Activated naive CD4-positive, alpha-beta T cell (primary cell): Measurements from ENCODE around the gene XPC.

ENCODE experiments used
- DNase-seq, 4 experiments: peaks; one replicate each; lab custom pipeline; 2025; lab: John Stamatoyannopoulos, UW

XPC gene

DNA sequence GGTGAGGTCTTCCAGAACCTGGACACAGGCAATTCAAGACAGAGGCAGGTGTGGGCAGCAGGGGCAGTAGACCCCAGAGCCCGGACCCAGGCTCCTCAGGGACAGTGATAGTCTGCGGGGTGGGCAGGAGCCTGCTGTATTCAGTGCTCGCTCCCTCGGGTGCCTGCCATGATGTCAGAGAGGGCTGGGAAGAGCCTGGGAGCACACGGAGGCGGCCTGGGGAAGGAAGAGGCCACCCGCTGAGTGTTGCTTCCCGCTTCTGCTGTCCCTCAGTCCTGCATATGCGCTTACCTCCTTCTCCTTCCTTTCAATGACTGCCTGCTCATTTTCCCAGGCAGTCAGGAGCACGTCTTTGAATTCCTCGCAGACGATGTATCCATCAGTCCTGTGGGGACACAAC lies 30.8 kb downstream of the XPC start:
- DNase-seq, result no peak

- DNase-seq, result no peak
Measured at GRCh38 chr3:14147066-14147435, 31.4 kb downstream of the XPC start.

GRCh38 chr3:14146381-14147065 lies 31.9 kb downstream of the XPC start:
- DNase-seq, result no peak

DNA sequence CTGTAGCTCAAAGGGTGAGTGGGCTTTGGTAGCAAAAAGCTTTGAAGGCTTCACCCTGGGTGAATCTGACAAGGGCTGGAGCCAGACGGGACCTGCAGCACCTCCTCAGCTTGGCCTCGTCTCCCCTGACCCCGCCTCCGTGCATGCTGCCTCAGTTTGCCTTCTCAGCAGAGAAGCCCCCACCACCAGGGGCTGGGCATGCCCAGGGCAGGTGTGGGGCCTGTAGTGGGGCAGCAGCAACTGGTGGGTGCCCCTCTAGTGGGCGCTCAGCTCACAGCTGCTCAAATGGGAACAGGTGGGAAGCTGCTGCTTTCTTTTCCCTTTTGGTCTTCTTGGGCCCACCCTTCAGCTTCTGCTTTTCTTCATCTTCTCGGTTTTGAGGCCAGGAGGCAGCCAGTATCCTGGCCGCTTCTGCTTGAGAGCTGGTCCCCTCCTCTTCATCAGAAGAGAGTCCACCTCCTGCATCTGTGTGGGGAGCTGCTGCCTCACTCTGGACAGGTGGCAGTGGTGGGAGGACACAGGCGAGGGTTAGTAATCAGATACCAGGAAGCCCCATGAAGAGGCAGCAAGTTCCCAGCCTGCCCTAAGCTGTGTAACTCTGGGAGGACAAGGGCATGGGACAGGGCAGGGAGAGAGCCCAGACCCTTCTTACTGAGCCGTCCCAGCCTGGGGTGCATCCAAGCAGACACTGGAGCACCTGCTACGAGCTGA lies 32.6 kb downstream of the XPC start:
- DNase-seq, result no peak

GRCh38 chr3:14145236-14145635 lies 33.2 kb downstream of the XPC start:
- no peak for DNase-seq

DNA sequence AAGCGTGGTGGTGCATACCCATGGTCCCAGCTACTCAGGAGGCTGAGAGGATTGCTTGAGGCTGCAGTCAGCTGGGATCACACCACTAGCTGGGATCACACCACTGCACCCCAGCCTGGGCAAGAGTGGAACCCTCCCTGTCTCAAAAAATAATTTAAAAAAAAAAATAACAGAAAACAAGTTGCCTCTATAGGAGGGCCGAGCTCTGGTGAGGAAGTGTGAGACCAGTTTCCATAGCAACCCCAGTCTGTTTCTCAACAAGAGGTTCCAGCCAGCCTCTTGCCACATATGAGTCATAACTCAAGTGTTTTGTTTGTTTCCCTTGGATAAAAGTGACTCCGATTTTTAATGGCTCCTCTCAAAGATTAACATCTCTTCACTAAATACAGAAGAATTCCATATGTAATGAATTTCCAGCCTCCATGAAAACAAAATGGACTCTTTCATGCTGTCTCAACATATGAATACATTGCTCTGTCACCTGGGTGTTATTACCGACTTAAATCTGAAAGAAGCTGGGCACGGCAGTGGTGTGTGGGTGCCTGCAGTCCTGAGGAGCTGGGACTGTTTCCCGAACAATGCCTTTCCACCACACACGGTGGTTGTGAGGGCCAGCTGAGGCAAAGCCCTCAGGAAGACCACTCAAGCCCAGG lies 33.9 kb downstream of the XPC start:
- peak in 2 of 4 experiments; percentile 30 to 42 for DNase-seq

DNA sequence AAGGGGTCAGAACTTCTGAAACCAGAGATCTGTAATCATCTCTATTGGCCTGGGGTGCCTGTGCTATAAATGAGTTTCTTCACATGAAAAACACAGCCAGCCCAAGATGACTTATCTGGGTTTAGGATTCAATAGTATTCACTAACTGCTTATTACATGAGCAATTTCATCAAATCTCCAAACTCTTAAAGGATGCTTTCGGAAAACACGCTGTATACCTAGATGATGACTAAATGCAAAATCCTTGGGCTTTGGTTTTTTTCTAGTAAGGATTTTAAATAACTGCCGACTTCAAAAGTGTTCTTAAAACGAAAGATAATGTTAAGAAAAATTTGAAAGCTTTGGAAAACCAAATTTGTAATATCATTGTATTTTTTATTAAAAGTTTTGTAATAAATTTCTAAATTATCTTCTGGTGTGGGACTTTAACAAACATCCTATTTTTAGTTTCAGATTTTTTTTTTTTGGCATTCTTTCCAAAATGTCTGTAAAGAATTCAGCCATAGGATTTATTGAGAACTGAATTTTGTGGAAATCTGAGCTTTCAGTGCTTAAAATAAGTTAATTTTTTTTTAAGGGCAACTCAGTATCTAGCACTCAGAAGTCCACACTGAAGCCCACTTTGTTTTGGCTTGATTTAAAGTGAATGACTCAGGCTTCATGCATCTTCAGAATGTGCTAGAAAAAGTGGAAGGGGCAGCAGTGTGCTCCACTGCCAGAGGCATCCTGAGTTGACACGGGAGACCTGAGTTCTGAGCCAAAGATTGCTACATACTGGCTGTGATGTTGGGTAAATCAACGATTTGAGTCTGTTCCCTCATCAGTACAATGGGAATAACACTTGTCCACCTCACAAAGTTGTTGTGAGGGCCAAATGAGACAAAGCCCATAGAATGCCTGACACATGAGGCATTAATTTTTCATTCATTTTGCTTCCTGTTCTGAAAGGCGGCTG lies 34.9 kb downstream of the XPC start:
- DNase-seq, result no peak

- DNase-seq, result peak in 1 of 4 experiments; percentile 22
Measured at GRCh38 chr3:14142567-14143270, 35.7 kb downstream of the XPC start.

GRCh38 chr3:14141602-14142341 lies 36.6 kb downstream of the XPC start:
- no peak for DNase-seq

DNA sequence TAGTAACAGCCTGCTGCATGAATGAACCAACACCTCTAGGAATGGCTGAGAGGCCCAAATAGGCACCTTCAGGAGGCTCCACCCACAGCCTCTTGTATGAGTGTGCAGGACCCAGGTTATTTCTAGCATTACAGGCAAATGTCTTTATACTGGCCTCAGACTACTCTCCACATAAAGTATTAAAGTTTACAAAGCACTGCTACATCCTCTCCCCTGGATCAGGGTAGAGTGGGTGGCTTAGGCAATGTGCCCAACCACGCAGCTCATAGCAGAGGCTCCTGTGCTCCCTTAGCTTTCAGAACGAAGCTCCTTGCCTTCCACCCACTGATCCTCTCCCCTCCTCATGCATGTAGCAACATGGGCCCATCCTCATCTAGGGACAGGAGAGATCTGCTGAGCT lies 37.3 kb downstream of the XPC start:
- no peak for DNase-seq

DNA sequence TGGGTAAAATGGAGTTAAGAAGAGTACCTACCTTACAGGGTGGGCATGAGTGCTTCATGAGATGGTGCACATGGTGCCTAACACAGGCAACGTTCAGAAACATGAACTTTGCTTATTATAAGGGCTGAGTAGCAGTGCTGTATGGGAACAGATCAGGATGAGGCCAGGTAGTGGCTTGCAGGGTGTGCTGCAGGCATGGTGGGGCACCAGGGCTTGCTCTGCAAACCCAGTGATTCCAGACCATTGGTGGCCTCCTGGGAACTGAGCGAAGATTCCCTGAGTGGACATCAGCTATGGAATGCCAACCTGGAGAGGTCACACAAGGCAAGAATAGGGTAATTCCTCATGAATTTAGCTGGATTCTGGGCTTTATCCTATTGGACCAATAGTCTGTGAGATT lies 37.7 kb downstream of the XPC start:
- DNase-seq, result no peak

GRCh38 chr3:14139771-14140170 lies 38.6 kb downstream of the XPC start:
- no peak for DNase-seq

- DNase-seq, result no peak
Measured at GRCh38 chr3:14138878-14139655, 39.3 kb downstream of the XPC start.

- DNase-seq, result no peak
Measured at GRCh38 chr3:14138109-14138877, 40.1 kb downstream of the XPC start.

- no peak for DNase-seq
Measured at GRCh38 chr3:14137445-14137844, 41.0 kb downstream of the XPC start.

DNA sequence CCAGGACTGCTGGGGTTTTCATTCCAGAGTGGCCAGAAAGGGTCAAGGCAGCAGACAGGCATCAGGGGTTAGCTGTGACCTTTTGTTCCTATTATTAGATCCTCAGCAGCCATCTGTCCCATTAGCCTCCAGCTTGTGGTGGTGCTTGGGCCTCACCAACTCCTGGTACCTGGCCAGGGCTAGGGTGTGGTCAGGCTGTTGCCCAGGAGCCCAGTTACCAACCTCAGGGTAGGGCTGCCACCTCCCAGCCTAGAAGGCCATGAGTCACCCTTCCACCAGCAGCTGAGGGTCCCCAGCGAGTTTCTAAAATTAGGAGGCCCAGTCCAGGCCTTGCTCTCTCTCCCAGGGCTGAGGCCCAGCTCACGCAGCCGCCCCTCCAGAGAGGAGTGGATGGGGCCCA lies 41.4 kb downstream of the XPC start:
- DNase-seq, result no peak

DNA sequence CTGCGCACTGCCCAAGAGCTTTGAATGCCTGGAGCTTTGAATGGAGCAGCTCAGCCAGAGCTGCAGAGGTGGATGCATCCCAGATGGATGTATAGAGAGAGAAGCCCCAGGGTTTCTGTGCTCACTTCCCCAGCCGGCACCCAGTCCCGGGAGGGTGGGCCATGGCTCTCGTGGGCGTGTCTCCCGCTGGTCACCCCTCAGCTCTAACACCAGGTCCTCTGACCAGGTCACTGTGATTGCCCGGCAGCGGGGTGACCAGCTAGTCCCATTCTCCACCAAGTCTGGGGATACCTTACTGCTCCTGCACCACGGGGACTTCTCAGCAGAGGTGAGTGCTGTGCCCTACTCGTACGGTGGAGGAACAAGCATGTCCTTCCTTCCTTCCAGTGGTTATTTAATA lies 42.8 kb downstream of the XPC start:
- DNase-seq, result no peak

- no peak for DNase-seq
Measured at GRCh38 chr3:14134291-14134690, 44.1 kb downstream of the XPC start.

GRCh38 chr3:14133876-14134275 lies 44.5 kb downstream of the XPC start:
- DNase-seq, result no peak
